Chondrocyte (in vitro differentiated cells): ENCODE results near the gene NRP2. TPM values are rescaled to one million over a fixed set of nuclear protein-coding genes. Genes with fewer than 3 reads are reported as not detected.

Experiments
- DNase-seq: peaks from one replicate; pipeline ENCODE4 v3.0.0; 2021; ENCODE audit warnings: mixed read lengths, low spot score
- H3K27ac Mint-ChIP-seq: one replicate; pipeline ENCODE4 v1.8.0; 2021; ENCODE audit warnings: mild to moderate bottlenecking, moderate library complexity, mixed read lengths; ENCODE audit not compliant: unreplicated experiment
- H3K27me3 Mint-ChIP-seq: 2 replicates; pipeline ENCODE4 v1.8.0; 2021; ENCODE audit warnings: low read depth, mixed read lengths
- H3K36me3 Mint-ChIP-seq: 2 replicates; pipeline ENCODE4 v1.8.0; 2021; ENCODE audit warnings: low read depth, mixed read lengths
- H3K4me1 Mint-ChIP-seq: 2 replicates; pipeline ENCODE4 v1.8.0; 2021; ENCODE audit warnings: low read depth, mild to moderate bottlenecking, mixed read lengths
- H3K4me3 Mint-ChIP-seq: one replicate; pipeline ENCODE4 v1.8.0; 2021; ENCODE audit warnings: mild to moderate bottlenecking, moderate library complexity, mixed read lengths; ENCODE audit not compliant: unreplicated experiment
- H3K9me3 Mint-ChIP-seq: 2 replicates; pipeline ENCODE4 v1.8.0; 2021; ENCODE audit warnings: low read depth, mixed read lengths
- total RNA-seq: library from RNA; stranded (reverse); gene quantifications from 3 replicates; pipeline ENCODE4 v1.2.1, GENCODE V29; 2021
- TF ChIP-seq, protein P1 (sequence below): fragments of 200-600 bp; sonication (generic); IDR thresholded peaks from 2 replicates; pipeline ENCODE4 v1.5.0; 2021; ENCODE audit warnings: antibody characterized with exemption, mild to moderate bottlenecking, moderate library complexity

NRP2 gene
- total RNA-seq, 1 donor from 2014 or later, result 34.5 TPM

DNA sequence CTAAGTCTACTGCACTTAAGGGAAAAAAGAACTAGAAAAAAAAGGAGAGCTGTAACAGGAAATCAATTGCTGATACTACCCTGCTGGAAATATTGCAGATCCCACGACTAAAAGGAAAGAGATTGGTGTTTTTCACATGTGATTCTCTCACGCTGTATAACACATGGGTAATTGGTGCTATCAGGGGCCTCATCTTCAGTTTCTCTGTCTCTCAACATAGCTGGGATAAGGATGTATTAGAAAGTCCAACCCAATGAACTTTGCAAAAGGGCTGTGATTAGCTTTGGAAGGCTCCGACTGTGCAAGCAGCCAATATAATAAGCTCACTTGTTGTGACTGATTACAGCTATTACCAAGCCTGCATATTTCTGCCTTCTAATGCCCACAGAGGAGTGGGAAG is 133.4 kb downstream of the NRP2 start:
- Mint-ChIP-seq H3K36me3 (no peaks in the 10 kb centered on the region), H3K27ac (no peak overlapping the region), H3K4me1 (no peaks in the 10 kb centered on the region), H3K27me3 (peaks cover 7% of the 10 kb centered on the region), H3K4me3 (no peak overlapping the region), H3K9me3 (no peaks in the 10 kb centered on the region)
- TF ChIP-seq, protein P1, sequence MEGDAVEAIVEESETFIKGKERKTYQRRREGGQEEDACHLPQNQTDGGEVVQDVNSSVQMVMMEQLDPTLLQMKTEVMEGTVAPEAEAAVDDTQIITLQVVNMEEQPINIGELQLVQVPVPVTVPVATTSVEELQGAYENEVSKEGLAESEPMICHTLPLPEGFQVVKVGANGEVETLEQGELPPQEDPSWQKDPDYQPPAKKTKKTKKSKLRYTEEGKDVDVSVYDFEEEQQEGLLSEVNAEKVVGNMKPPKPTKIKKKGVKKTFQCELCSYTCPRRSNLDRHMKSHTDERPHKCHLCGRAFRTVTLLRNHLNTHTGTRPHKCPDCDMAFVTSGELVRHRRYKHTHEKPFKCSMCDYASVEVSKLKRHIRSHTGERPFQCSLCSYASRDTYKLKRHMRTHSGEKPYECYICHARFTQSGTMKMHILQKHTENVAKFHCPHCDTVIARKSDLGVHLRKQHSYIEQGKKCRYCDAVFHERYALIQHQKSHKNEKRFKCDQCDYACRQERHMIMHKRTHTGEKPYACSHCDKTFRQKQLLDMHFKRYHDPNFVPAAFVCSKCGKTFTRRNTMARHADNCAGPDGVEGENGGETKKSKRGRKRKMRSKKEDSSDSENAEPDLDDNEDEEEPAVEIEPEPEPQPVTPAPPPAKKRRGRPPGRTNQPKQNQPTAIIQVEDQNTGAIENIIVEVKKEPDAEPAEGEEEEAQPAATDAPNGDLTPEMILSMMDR, result no peak
- DNase-seq, result no peak

DNA sequence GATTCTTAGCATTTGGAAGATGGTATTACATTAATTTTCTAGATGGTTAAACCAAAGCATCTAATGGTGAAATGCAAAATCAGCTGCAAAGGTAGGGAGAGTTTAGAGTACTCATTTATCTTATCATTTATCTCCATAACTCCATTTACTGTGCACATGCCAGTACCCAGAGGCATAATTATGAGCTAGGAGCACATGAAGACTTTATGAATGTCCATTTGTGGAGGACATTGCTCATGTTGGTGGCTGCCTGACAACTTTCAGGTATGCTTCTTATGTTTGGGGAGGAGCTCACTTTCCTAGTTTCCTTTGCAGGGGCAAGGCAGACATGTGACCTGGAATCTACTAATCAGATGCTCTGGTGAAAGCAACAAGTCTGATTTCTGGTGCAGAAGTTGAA is 134.0 kb downstream of the NRP2 start:
- TF ChIP-seq, protein P1, result no peak
- no peaks in the 10 kb centered on the region for H3K36me3 Mint-ChIP-seq
- H3K27ac Mint-ChIP-seq, result no peak overlapping the region
- H3K4me3 Mint-ChIP-seq, result no peak overlapping the region
- H3K27me3 Mint-ChIP-seq, result peaks cover 7% of the 10 kb centered on the region
- no peak for DNase-seq
- H3K9me3 Mint-ChIP-seq, result no peaks in the 10 kb centered on the region
- H3K4me1 Mint-ChIP-seq, result no peaks in the 10 kb centered on the region

DNA sequence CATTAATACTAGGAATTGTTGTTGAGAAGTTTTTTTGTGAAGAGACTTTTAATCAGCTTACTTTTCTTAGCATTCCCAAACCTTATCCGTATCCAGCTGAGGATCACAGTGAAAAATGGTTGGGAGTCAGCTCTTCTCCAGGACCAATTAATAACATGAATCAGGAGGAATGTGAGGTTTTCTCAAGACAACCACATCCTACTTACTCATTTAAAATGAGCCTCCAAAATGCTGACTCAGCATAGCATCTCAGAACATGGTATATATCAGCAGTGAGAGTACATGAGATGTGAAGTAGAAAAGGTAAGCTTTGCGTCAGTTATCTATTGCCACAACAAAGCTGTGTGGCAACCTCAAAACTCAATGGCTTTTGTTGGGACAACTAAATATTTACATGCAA is 140.3 kb downstream of the NRP2 start:
- DNase-seq, result no peak
- peaks cover 4% of the 10 kb centered on the region for H3K9me3 Mint-ChIP-seq
- TF ChIP-seq, protein P1, result no peak
- H3K4me3 Mint-ChIP-seq, result no peak overlapping the region
- H3K36me3 Mint-ChIP-seq, result no peaks in the 10 kb centered on the region
- no peaks in the 10 kb centered on the region for H3K27me3 Mint-ChIP-seq
- no peak overlapping the region for H3K27ac Mint-ChIP-seq
- no peaks in the 10 kb centered on the region for H3K4me1 Mint-ChIP-seq

DNA sequence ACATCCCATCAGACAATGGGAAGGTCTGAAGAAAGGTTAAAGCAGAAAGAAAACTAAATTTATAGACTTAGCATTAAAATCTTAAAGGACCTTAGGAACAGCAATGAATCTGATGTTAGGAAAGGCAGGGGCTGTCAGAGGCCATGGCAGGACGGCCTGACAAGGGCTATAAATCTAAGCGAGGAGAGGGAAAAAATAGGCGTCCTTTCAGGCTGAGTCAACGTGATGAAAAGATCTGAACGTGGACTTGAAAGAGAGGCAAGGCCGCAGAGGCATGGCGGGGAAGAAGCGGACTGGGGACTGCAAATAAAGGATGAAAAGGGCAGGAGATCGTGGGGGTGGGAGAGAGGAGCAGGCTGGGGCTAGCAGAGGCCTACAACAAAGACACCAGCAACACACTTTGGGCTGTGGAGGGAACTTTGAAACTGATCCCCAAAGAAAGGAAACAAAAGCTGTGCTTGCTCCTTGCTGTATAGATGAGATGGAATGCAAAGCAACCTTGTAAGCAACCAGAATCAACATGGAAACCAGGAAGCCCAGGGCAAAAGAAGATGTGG is 145.6 kb downstream of the NRP2 start:
- H3K27ac Mint-ChIP-seq, result no peak overlapping the region
- DNase-seq, result no peak
- TF ChIP-seq, protein P1, result no peak
- peaks cover 4% of the 10 kb centered on the region for H3K9me3 Mint-ChIP-seq
- H3K36me3 Mint-ChIP-seq, result no peaks in the 10 kb centered on the region
- H3K27me3 Mint-ChIP-seq, result no peaks in the 10 kb centered on the region
- H3K4me1 Mint-ChIP-seq, result no peaks in the 10 kb centered on the region
- no peak overlapping the region for H3K4me3 Mint-ChIP-seq

DNA sequence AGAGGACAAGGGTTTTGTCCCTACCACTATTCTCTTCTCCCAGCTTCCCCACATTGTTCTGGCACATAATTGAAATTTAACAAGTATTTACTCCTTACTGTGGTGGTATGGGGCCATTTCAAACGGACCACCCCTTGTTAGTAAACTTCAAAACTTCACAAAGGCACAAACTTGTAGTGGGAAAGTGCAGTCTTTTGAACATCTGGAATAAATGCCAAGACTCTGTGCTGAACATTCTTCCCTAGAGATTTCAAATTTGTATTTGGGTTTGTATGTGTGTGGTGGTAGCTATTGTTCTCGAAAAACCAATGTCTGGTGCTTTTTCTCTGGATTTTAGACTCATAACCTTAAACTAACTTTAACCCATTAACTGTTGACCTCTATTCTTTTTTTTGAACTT is 151.6 kb downstream of the NRP2 start:
- no peak overlapping the region for H3K4me3 Mint-ChIP-seq
- TF ChIP-seq, protein P1, result no peak
- DNase-seq, result no peak
- peaks cover 8% of the 10 kb centered on the region for H3K9me3 Mint-ChIP-seq
- peaks cover 2% of the 10 kb centered on the region for H3K36me3 Mint-ChIP-seq
- H3K4me1 Mint-ChIP-seq, result no peaks in the 10 kb centered on the region
- no peak overlapping the region for H3K27ac Mint-ChIP-seq
- H3K27me3 Mint-ChIP-seq, result peaks cover 4% of the 10 kb centered on the region
